Measurements from ENCODE around the gene WFIKKN2. TPM values are rescaled to one million over a fixed set of nuclear protein-coding genes. Genes with fewer than 3 reads are reported as not detected.
"Not testable (repeated sequence)": the region's sequence is repeated elsewhere in the genome, so short reads cannot be mapped to it uniquely, and the experiment has no call there.

The WFIKKN2 gene
- total and polyA plus RNA-seq, 2 donors, result 0.14 to 0.82 TPM

DNA sequence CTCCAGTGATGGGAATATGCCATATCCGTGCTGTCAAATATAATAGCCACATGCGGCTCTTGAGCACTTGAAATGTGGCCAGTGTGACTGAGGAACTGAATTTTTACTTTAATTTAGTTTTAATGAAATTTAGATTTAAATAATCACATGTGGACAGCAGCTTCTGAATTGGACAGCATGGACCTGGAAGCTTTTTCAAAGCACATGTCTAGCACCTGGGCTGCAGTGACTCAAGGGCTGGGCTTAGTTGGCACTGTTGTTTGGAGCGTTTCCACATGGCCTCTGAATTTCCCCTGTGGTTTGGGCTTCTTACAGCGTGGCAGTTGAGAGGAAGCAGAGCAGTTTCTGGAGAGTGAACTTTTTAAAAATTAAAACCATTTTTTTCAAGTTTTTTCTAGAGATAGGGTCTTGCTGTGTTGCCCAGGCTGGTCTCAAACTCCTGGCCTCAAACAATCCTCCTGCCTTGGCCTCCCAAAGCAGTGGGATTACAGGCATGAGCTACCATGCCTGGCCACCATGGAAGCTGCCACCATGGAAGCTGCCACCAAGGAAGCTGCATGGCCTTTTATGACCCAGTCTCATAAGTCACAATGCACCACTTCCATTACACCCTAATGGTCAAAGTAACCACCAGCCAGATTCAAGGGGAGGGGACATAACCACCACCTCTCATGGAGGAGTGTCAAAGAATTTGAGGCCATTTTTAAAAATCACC, 37.5 kb downstream of the WFIKKN2 start:
- H3K27ac ChIP-seq (ENCODE audit: low read depth in 1 of 2, low read length in 1 of 2), result peak overlapping the region in 1 of 2 donors; percentile 24
- peak in 5 of 9 donors; percentile 26 to 74 (median 30) for DNase-seq (ENCODE audit: low read depth in 6 of 9, low spot score in 9 of 9)
- H3K9me3 ChIP-seq (ENCODE audit: control insufficient read depth in 2 of 2, insufficient read depth in 1 of 2, low read length in 1 of 2), result no peaks in the 10 kb centered on the region
- H3K27me3 ChIP-seq (ENCODE audit: control insufficient read depth in 2 of 2, insufficient read depth in 1 of 2, low read length in 1 of 2), result no peaks in the 10 kb centered on the region
- no peaks in the 10 kb centered on the region for H3K36me3 ChIP-seq (ENCODE audit: control insufficient read depth in 2 of 2, insufficient read depth in 2 of 2, low read length in 1 of 2)
- 11% methylated on average over 4 of the region's 4 CpGs for WGBS
- H3K4me1 ChIP-seq (ENCODE audit: control insufficient read depth in 2 of 2, insufficient read depth in 2 of 2, low read length in 2 of 2), result peaks cover 16 to 31% of the 10 kb centered on the region in 2 donors
- H3K4me3 ChIP-seq (ENCODE audit: low read length in 2 of 2), result no peak overlapping the region

DNA sequence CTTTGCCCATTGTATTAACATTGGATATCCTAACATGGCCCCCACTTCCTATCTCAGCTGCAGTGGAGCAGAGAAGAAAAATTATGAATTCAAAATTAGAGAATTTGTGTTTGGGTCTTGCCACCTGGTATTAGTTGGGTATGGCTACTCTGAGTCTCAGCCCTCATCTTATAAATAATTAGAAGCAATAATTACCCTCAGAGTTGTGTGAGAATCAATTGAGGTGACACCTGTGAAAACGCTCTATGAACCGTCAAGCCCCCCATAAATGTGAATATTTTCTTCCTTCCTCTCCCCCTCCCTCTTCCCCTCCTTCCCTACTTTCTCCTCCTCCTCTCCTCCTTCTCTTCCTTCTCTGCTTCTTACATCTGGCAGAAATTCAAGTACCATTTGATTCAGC, 39.7 kb downstream of the WFIKKN2 start:
- no peak for DNase-seq (ENCODE audit: low read depth in 6 of 9, low spot score in 9 of 9)

DNA sequence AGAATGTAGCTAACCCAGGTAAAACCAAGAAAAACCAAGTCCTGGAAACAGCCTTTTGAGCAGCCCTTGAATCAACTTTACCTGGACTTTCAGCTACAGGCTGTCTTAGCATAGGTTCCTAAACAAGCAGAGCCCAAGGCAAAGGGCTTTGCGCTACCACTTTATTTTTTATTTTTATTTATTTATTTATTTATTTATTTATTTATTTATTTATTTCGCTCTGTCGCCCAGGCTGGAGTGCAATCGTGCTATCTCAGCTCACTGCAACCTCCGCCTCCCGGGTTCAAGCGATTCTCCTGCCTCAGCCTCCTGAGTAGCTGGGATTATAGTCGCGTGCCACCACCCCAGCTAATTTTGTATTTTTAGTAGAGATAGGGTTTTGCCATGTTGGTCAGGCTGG, 41.7 kb downstream of the WFIKKN2 start:
- WGBS, result 99% methylated on average over 9 of the region's 9 CpGs
- H3K27ac ChIP-seq (ENCODE audit: low read depth in 1 of 2, low read length in 1 of 2); DNase-seq (ENCODE audit: low read depth in 6 of 9, low spot score in 9 of 9): not testable (repeated sequence)

More for the DNA sequence above, 39.7 kb downstream of the WFIKKN2 start:
- Histone ChIP-seq H3K4me3 (ENCODE audit: low read length in 2 of 2) (no peak overlapping the region), H3K27ac (ENCODE audit: low read depth in 1 of 2, low read length in 1 of 2) (no peak overlapping the region), H3K4me1 (ENCODE audit: control insufficient read depth in 2 of 2, insufficient read depth in 2 of 2, low read length in 2 of 2) (peaks cover 16 to 30% of the 10 kb centered on the region in 2 donors), H3K36me3 (ENCODE audit: control insufficient read depth in 2 of 2, insufficient read depth in 2 of 2, low read length in 1 of 2) (no peaks in the 10 kb centered on the region), H3K27me3 (ENCODE audit: control insufficient read depth in 2 of 2, insufficient read depth in 1 of 2, low read length in 1 of 2) (no peaks in the 10 kb centered on the region), H3K9me3 (ENCODE audit: control insufficient read depth in 2 of 2, insufficient read depth in 1 of 2, low read length in 1 of 2) (peaks cover 0 to 4% of the 10 kb centered on the region in 2 donors)
- WGBS, result 86% methylated on average over 2 of the region's 2 CpGs

DNA sequence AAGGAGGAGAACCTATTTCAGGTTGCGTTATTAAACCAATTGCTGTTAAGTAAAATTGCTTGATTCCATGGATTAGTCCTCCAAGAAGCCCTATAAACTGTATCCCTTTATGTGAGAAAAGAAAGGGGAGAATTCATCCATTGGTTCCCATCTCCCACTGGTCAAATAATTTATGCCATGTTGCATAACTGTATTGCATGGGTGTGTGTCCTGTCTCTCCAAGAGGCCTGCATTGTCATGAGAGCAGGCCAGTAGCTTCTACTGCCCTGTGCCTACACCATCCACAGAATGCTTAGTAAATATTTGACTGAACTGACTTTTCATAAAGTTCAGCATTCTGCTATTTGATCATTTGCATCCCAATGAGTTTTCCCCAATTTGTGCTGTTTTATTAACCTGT, 42.5 kb downstream of the WFIKKN2 start:
- H3K4me1 ChIP-seq (ENCODE audit: control insufficient read depth in 2 of 2, insufficient read depth in 2 of 2, low read length in 2 of 2), result peaks cover 2 to 6% of the 10 kb centered on the region in 2 donors
- no peak overlapping the region for H3K4me3 ChIP-seq (ENCODE audit: low read length in 2 of 2)
- no peak for DNase-seq (ENCODE audit: low read depth in 6 of 9, low spot score in 9 of 9)
- no peaks in the 10 kb centered on the region for H3K36me3 ChIP-seq (ENCODE audit: control insufficient read depth in 2 of 2, insufficient read depth in 2 of 2, low read length in 1 of 2)
- H3K27me3 ChIP-seq (ENCODE audit: control insufficient read depth in 2 of 2, insufficient read depth in 1 of 2, low read length in 1 of 2), result no peaks in the 10 kb centered on the region
- WGBS, result 98% methylated on average over 1 of the region's 1 CpG
- peaks cover 0 to 6% of the 10 kb centered on the region in 2 donors for H3K9me3 ChIP-seq (ENCODE audit: control insufficient read depth in 2 of 2, insufficient read depth in 1 of 2, low read length in 1 of 2)
- H3K27ac ChIP-seq (ENCODE audit: low read depth in 1 of 2, low read length in 1 of 2), result no peak overlapping the region

More for the DNA sequence above, 41.7 kb downstream of the WFIKKN2 start:
- peaks cover 3 to 14% of the 10 kb centered on the region in 2 donors for H3K4me1 ChIP-seq (ENCODE audit: control insufficient read depth in 2 of 2, insufficient read depth in 2 of 2, low read length in 2 of 2)
- not testable (repeated sequence) for H3K36me3 ChIP-seq (ENCODE audit: control insufficient read depth in 2 of 2, insufficient read depth in 2 of 2, low read length in 1 of 2); H3K4me3 ChIP-seq (ENCODE audit: low read length in 2 of 2); H3K9me3 ChIP-seq (ENCODE audit: control insufficient read depth in 2 of 2, insufficient read depth in 1 of 2, low read length in 1 of 2); H3K27me3 ChIP-seq (ENCODE audit: control insufficient read depth in 2 of 2, insufficient read depth in 1 of 2, low read length in 1 of 2)

DNA sequence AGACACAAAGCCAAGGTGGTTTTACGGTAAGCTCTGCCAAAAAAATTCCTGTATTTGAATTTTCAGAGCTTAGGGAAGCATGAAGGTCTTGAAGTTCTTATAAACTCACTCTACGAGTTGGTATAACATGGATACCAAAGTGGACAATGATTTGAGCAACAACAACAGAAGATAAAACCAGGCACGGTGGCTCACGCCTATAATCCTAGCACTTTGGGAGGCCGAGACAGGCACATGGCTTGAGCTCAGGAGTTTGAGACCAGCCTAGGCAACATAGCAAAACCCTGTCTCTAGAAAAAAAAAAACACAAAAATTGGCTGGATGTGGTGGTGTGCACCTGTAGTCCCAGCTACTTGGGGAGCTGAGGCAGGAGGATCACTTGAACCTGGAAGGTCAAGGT, 43.7 kb downstream of the WFIKKN2 start:
- no peaks in the 10 kb centered on the region for H3K27me3 ChIP-seq (ENCODE audit: control insufficient read depth in 2 of 2, insufficient read depth in 1 of 2, low read length in 1 of 2)
- H3K4me3 ChIP-seq (ENCODE audit: low read length in 2 of 2), result no peak overlapping the region
- DNase-seq (ENCODE audit: low read depth in 6 of 9, low spot score in 9 of 9), result no peak
- H3K27ac ChIP-seq (ENCODE audit: low read depth in 1 of 2, low read length in 1 of 2), result no peak overlapping the region
- peaks cover 0 to 6% of the 10 kb centered on the region in 2 donors for H3K9me3 ChIP-seq (ENCODE audit: control insufficient read depth in 2 of 2, insufficient read depth in 1 of 2, low read length in 1 of 2)
- H3K4me1 ChIP-seq (ENCODE audit: control insufficient read depth in 2 of 2, insufficient read depth in 2 of 2, low read length in 2 of 2), result peaks cover 0 to under 1% of the 10 kb centered on the region in 2 donors
- WGBS, result 99% methylated on average over 5 of the region's 5 CpGs
- no peaks in the 10 kb centered on the region for H3K36me3 ChIP-seq (ENCODE audit: control insufficient read depth in 2 of 2, insufficient read depth in 2 of 2, low read length in 1 of 2)

DNA sequence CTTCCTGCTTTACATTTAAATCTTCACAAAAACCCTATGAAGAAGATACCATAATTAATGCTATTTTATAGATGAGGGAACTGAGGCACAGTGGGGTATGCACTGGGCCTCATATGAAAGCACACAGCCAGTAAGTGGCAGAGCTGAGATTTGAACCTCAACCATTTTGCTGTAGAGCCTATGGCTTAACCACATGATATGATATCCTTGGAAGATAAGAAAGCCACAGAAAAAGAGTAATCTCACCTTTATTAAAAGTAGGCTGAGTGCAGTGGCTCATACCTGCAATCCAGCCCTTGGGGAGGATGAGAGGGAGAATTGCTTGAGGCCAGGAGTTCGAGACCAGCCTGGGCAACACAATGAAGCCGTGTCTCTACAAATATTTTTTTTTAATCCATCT, 45.8 kb downstream of the WFIKKN2 start:
- Histone ChIP-seq H3K4me1 (ENCODE audit: control insufficient read depth in 2 of 2, insufficient read depth in 2 of 2, low read length in 2 of 2) (peaks cover 0 to 6% of the 10 kb centered on the region in 2 donors), H3K36me3 (ENCODE audit: control insufficient read depth in 2 of 2, insufficient read depth in 2 of 2, low read length in 1 of 2) (no peaks in the 10 kb centered on the region), H3K4me3 (ENCODE audit: low read length in 2 of 2) (no peak overlapping the region), H3K9me3 (ENCODE audit: control insufficient read depth in 2 of 2, insufficient read depth in 1 of 2, low read length in 1 of 2) (peaks cover 0 to 6% of the 10 kb centered on the region in 2 donors), H3K27ac (ENCODE audit: low read depth in 1 of 2, low read length in 1 of 2) (no peak overlapping the region), H3K27me3 (ENCODE audit: control insufficient read depth in 2 of 2, insufficient read depth in 1 of 2, low read length in 1 of 2) (no peaks in the 10 kb centered on the region)
- 98% methylated on average over 2 of the region's 2 CpGs for WGBS
- no peak for DNase-seq (ENCODE audit: low read depth in 6 of 9, low spot score in 9 of 9)

DNA sequence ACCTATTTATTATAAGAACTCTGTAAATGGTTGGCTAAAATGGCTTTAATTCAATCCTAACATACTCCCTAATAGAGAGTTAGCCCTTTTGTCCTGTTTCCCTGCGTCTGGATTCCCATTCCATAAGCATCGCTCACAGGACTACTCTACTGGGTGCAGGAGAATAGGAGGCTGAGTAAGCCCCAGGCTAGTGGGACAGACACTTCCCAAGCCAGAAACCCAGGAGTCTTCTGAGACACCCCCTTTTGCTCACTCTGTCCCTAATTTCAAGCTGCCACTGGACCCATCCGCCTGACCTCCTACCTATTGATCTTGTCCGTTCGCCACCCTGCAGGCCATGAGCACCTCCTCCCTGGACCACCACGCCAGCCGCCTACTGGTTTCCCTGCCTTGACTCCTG, 47.5 kb downstream of the WFIKKN2 start:
- no peak for DNase-seq (ENCODE audit: low read depth in 6 of 9, low spot score in 9 of 9)
- Histone ChIP-seq H3K9me3 (ENCODE audit: control insufficient read depth in 2 of 2, insufficient read depth in 1 of 2, low read length in 1 of 2) (peaks cover 0 to 6% of the 10 kb centered on the region in 2 donors), H3K27me3 (ENCODE audit: control insufficient read depth in 2 of 2, insufficient read depth in 1 of 2, low read length in 1 of 2) (no peaks in the 10 kb centered on the region), H3K4me3 (ENCODE audit: low read length in 2 of 2) (no peak overlapping the region), H3K27ac (ENCODE audit: low read depth in 1 of 2, low read length in 1 of 2) (no peak overlapping the region), H3K36me3 (ENCODE audit: control insufficient read depth in 2 of 2, insufficient read depth in 2 of 2, low read length in 1 of 2) (no peaks in the 10 kb centered on the region), H3K4me1 (ENCODE audit: control insufficient read depth in 2 of 2, insufficient read depth in 2 of 2, low read length in 2 of 2) (peaks cover 0 to 9% of the 10 kb centered on the region in 2 donors)
- over 99% methylated on average over 7 of the region's 7 CpGs for WGBS

DNA sequence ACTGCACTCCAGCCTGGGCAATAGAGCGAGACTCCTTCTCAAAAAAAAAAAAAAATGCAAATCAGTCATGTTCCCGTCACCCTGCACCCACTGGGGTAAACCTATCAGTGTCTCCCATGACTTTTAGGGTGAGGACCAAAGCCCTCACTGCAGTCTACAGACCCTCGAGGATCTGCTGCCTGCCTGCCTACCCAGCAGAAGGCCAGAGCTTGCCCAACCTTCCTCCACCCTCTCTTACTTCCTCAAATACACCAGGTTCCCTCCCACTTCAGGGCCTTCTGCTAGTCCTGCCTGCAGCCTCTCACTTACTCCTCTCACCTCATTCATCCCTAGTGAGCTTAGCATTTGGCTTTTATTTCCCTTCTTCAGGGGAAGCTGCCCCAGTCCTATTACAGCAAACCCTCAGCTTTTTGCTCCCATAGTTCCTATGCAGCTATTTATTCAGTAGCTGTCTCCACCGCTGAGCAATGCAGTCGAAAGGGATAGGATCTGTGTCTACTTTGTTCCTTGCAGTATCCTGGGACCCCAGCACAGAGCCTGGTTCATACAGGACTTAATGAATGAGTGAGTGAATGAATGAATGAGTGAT, 48.6 kb downstream of the WFIKKN2 start:
- Histone ChIP-seq H3K9me3 (ENCODE audit: control insufficient read depth in 2 of 2, insufficient read depth in 1 of 2, low read length in 1 of 2) (peaks cover 0 to 6% of the 10 kb centered on the region in 2 donors), H3K27me3 (ENCODE audit: control insufficient read depth in 2 of 2, insufficient read depth in 1 of 2, low read length in 1 of 2) (no peaks in the 10 kb centered on the region), H3K27ac (ENCODE audit: low read depth in 1 of 2, low read length in 1 of 2) (no peak overlapping the region), H3K36me3 (ENCODE audit: control insufficient read depth in 2 of 2, insufficient read depth in 2 of 2, low read length in 1 of 2) (no peaks in the 10 kb centered on the region), H3K4me3 (ENCODE audit: low read length in 2 of 2) (no peak overlapping the region), H3K4me1 (ENCODE audit: control insufficient read depth in 2 of 2, insufficient read depth in 2 of 2, low read length in 2 of 2) (peaks cover 0 to 9% of the 10 kb centered on the region in 2 donors)
- 80% methylated on average over 5 of the region's 5 CpGs for WGBS
- no peak for DNase-seq (ENCODE audit: low read depth in 6 of 9, low spot score in 9 of 9)

DNA sequence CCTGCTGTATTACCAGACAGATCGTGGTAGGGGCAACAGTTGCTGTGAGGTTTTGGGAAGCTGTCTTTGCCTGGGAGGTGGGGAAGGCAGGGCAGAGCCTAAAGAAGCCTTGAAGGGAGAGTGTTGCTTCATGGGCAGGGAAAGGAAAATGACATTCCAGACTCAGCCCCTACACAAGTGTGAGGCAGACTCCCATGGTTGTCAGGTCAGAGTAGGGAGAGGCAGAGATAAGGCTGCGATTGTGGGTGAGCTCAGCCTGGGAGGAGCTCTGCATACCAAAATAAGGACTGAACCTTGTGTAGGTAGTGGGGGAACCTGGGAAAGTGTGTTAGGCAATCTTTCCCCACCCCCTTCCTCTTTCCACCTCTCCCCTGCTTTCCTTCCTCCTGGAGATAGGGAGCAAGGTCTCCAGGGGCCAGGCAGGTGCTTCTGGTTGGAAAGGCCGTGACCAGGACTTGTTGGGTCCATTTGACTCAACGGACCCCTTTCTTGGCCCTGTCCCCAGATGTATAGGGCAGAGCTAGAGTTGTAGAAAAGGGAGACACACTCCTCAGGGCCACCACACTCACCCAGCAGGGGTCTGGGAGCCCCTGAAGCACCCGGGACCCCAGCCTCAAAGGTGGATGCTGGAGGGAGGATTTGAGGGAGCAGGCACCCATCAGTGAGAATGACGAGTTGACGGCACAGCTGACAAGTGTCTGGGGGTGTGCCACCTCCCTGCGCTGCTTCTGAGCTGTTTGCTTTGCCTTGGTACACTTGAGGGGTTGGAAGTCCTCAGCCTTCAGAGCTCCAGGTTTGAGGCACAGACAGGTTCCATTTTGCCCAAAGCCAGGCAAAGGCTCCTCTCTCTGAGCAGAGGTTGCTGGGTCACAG, 49.3 kb downstream of the WFIKKN2 start:
- H3K36me3 ChIP-seq (ENCODE audit: control insufficient read depth in 2 of 2, insufficient read depth in 2 of 2, low read length in 1 of 2), result no peaks in the 10 kb centered on the region
- no peak overlapping the region for H3K27ac ChIP-seq (ENCODE audit: low read depth in 1 of 2, low read length in 1 of 2)
- no peak for DNase-seq (ENCODE audit: low read depth in 6 of 9, low spot score in 9 of 9)
- H3K4me3 ChIP-seq (ENCODE audit: low read length in 2 of 2), result no peak overlapping the region
- WGBS, result 95% methylated on average over 8 of the region's 8 CpGs
- H3K9me3 ChIP-seq (ENCODE audit: control insufficient read depth in 2 of 2, insufficient read depth in 1 of 2, low read length in 1 of 2), result peaks cover 0 to 6% of the 10 kb centered on the region in 2 donors
- H3K27me3 ChIP-seq (ENCODE audit: control insufficient read depth in 2 of 2, insufficient read depth in 1 of 2, low read length in 1 of 2), result no peaks in the 10 kb centered on the region
- H3K4me1 ChIP-seq (ENCODE audit: control insufficient read depth in 2 of 2, insufficient read depth in 2 of 2, low read length in 2 of 2), result peaks cover 0 to 9% of the 10 kb centered on the region in 2 donors

Data from thymus (tissue), 11 donors.